HG02623 (cell line): ENCODE results near the gene TMEM214.

Experiments used
- ATAC-seq: cut with Tn5 transposase; IDR thresholded peaks from one replicate; pipeline ENCODE4 v1.9.1; 2021; ENCODE audit warnings: moderate library complexity; ENCODE audit not compliant: unreplicated experiment

TMEM214 gene

GRCh38 chr2:27038631-27039339 lies 6.0 kb downstream of the TMEM214 start:
- no peak for ATAC-seq

GRCh38 chr2:27039426-27039825 lies 6.7 kb downstream of the TMEM214 start:
- no peak for ATAC-seq

GRCh38 chr2:27039871-27040270 lies 7.1 kb downstream of the TMEM214 start:
- ATAC-seq, result no peak

GRCh38 chr2:27040282-27040681 lies 7.5 kb downstream of the TMEM214 start:
- ATAC-seq, result no peak

GRCh38 chr2:27041752-27042151 lies 9.0 kb downstream of the TMEM214 start:
- ATAC-seq, result no peak

- ATAC-seq, result no peak
Measured at GRCh38 chr2:27042159-27042661, 9.4 kb downstream of the TMEM214 start.

- ATAC-seq, result no peak
Measured at GRCh38 chr2:27042985-27043634, 10.3 kb downstream of the TMEM214 start.

- ATAC-seq, result no peak
Measured at GRCh38 chr2:27049422-27050280, 16.9 kb downstream of the TMEM214 start.

- peak; percentile 44 for ATAC-seq
Measured at GRCh38 chr2:27050281-27050995, 17.7 kb downstream of the TMEM214 start.

GRCh38 chr2:27050996-27051901 lies 18.5 kb downstream of the TMEM214 start, which contains the start of gene AGBL5:
Gene AGBL5, plus strand, starts transcription at chr2:27051668. Its CDS starts 1,291 bp downstream, at chr2:27052959.
- peak; percentile 72 for ATAC-seq

- ATAC-seq, result no peak
Measured at GRCh38 chr2:27051902-27052645, 19.3 kb downstream of the TMEM214 start.

- ATAC-seq, result no peak
Measured at GRCh38 chr2:27053321-27053720, 20.6 kb downstream of the TMEM214 start.

- no peak for ATAC-seq
Measured at GRCh38 chr2:27053776-27054175, 21.0 kb downstream of the TMEM214 start.

- ATAC-seq, result no peak
Measured at GRCh38 chr2:27054721-27055120, 22.0 kb downstream of the TMEM214 start.

- ATAC-seq, result no peak
Measured at GRCh38 chr2:27057184-27057583, 24.4 kb downstream of the TMEM214 start.

GRCh38 chr2:27058210-27058609 lies 25.4 kb downstream of the TMEM214 start:
- no peak for ATAC-seq

- ATAC-seq, result no peak
Measured at GRCh38 chr2:27059141-27059820, 26.5 kb downstream of the TMEM214 start.

- no peak for ATAC-seq
Measured at GRCh38 chr2:27060323-27060722, 27.6 kb downstream of the TMEM214 start.
